Endothelial cell of umbilical vein (primary cell): ENCODE results near the gene NUDT5. TPM values are rescaled to one million over a fixed set of nuclear protein-coding genes. Genes with fewer than 3 reads are reported as not detected.

ENCODE experiments used
- BruUV-seq: library from RNA; stranded (reverse); fragments of 400-500 nt; replicated peaks from 2 replicates; lab custom pipeline; 2021; lab: Mats Ljungman, UMichigan
- CTCF ChIA-PET: fragments of 300-600, 350-600 bp; sonication (Branson Sonifier 250); formaldehyde crosslinking; loops from one replicate; lab custom pipeline; 2021; ENCODE audit warnings: antibody characterized with exemption, inconsistent platforms; lab: Charles Lee
- POLR2A ChIA-PET: fragments of 300-600, 350-600 bp; sonication (Branson Sonifier 250); formaldehyde crosslinking; loops from one replicate; lab custom pipeline; 2021; ENCODE audit warnings: antibody characterized with exemption, inconsistent platforms; lab: Charles Lee
- DNase-seq: peaks from one replicate; pipeline ENCODE4 v3.0.0-alpha.2; 2011; ENCODE audit warnings: low read depth, low spot score
- FAIRE-seq: peaks from 2 replicates; lab custom pipeline; 2011; peaks lifted over from hg19 to GRCh38; lab: Jason Lieb, UNC
- H2AFZ ChIP-seq: 2 replicates; pipeline ENCODE4 v1.6.0; 2012; ENCODE audit warnings: low read depth, low read length, control low read depth, inconsistent platforms
- H3K27ac ChIP-seq: 2 replicates; pipeline ENCODE4 v1.5.1; 2011; ENCODE audit warnings: low read depth, mild to moderate bottlenecking, control low read depth, low read length, moderate library complexity; ENCODE audit not compliant: insufficient read depth
- H3K27me3 ChIP-seq, 2 experiments: 2 replicates each; pipeline versions ENCODE4 v1.6.0 to v1.6.1; 2011; ENCODE audit warnings: low read length in 2 of 2, mixed read lengths in 1 of 2; ENCODE audit not compliant: control insufficient read depth in 2 of 2, insufficient read depth in 2 of 2
- H3K36me3 ChIP-seq, 2 experiments: 2 replicates in 1 of 2; 3 replicates in 1 of 2; pipeline ENCODE4 v1.5.1; 2011; ENCODE audit warnings: low read length in 2 of 2, mild to moderate bottlenecking in 1 of 2, moderate library complexity in 1 of 2; ENCODE audit not compliant: control insufficient read depth in 2 of 2, insufficient read depth in 2 of 2; ENCODE audit errors: extremely low read depth in 1 of 2
- H3K4me1 ChIP-seq: 3 replicates; pipeline ENCODE4 v1.5.1; 2011; ENCODE audit warnings: mild to moderate bottlenecking, low read length; ENCODE audit not compliant: control insufficient read depth, insufficient read depth; ENCODE audit errors: extremely low read depth
- H3K4me2 ChIP-seq: 2 replicates; pipeline ENCODE4 v1.6.1; 2011; ENCODE audit warnings: low read length, control low read depth, mixed read lengths; ENCODE audit not compliant: insufficient read depth
- H3K4me3 ChIP-seq, 3 experiments: fragments of 200-600 bp in 1 of 3; sonication (generic), shearing (Covaris generic) in 1 of 3; replicated peaks in 1 of 3; 2 replicates each; pipeline ENCODE4 v1.5.1; 2011 to 2016; ENCODE audit warnings: control low read depth in 3 of 3, low read length in 3 of 3, mild to moderate bottlenecking in 2 of 3, inconsistent platforms in 1 of 3, low read depth in 1 of 3, moderate library complexity in 1 of 3; ENCODE audit not compliant: insufficient read depth in 1 of 3
- H3K79me2 ChIP-seq: 2 replicates; pipeline ENCODE4 v1.6.0; 2012; ENCODE audit warnings: low read length, inconsistent platforms; ENCODE audit not compliant: control insufficient read depth, insufficient read depth
- H3K9ac ChIP-seq: replicated peaks from 2 replicates; pipeline ENCODE3; 2011; ENCODE audit warnings: low read length, control low read depth; ENCODE audit not compliant: insufficient read depth; ENCODE audit errors: extremely low read depth
- H3K9me1 ChIP-seq: replicated peaks from 3 replicates; pipeline ENCODE4 v1.6.0; 2011; ENCODE audit warnings: mild to moderate bottlenecking, low read length; ENCODE audit not compliant: control insufficient read depth, insufficient read depth; ENCODE audit errors: extremely low read depth
- H3K9me3 ChIP-seq: replicated peaks from 2 replicates; pipeline ENCODE4 v1.5.1; 2012; ENCODE audit warnings: low read length, inconsistent platforms; ENCODE audit not compliant: control insufficient read depth, insufficient read depth
- H4K20me1 ChIP-seq: replicated peaks from 2 replicates; pipeline ENCODE3; 2011; ENCODE audit warnings: mild to moderate bottlenecking, low read length; ENCODE audit not compliant: control insufficient read depth, insufficient read depth; ENCODE audit errors: extremely low read depth
- EZH2 ChIP-seq: IDR thresholded peaks from 2 replicates; pipeline ENCODE4 v1.6.1; 2012; ENCODE audit warnings: borderline replicate concordance, low read depth, mild to moderate bottlenecking, moderate library complexity, low read length, inconsistent platforms; ENCODE audit not compliant: severe bottlenecking
- FOS ChIP-seq: IDR thresholded peaks from 2 replicates; pipeline ENCODE4 v1.6.1; 2011; ENCODE audit warnings: mild to moderate bottlenecking, low read length, moderate library complexity, borderline replicate concordance; ENCODE audit not compliant: insufficient read depth
- GATA2 ChIP-seq: IDR thresholded peaks from 2 replicates; pipeline ENCODE4 v1.7.0; 2011; ENCODE audit warnings: low read depth, mild to moderate bottlenecking, moderate library complexity, mixed read lengths, low read length; ENCODE audit not compliant: insufficient read length, insufficient read depth
- JUN ChIP-seq: IDR thresholded peaks from 2 replicates; pipeline ENCODE4 v1.6.1; 2011; ENCODE audit warnings: borderline replicate concordance, low read depth; ENCODE audit not compliant: insufficient read length, insufficient read depth
- MYC ChIP-seq: IDR thresholded peaks from one replicate; pipeline ENCODE4 v1.6.1; 2011; ENCODE audit warnings: mild to moderate bottlenecking, low read depth, low read length
- POLR2A ChIP-seq: IDR thresholded peaks from 2 replicates; pipeline ENCODE4 v1.6.1; 2012; ENCODE audit warnings: low read depth, mild to moderate bottlenecking, control low read depth, low read length
- POLR2AphosphoS5 ChIP-seq: IDR thresholded peaks from 2 replicates; pipeline ENCODE4 v1.6.1; 2012; ENCODE audit warnings: low read depth, mild to moderate bottlenecking, control low read depth, low read length, moderate library complexity; ENCODE audit not compliant: insufficient read depth
- dilution Hi-C: fragments of 300-500 bp; cut with MboI; formaldehyde crosslinking; loops from one replicate; pipeline ENCODE4 v1.15.0; 2019; ENCODE audit warnings: low sequenced_read_pairs; ENCODE audit not compliant: extremely low pct_ligation_motif_present
- intact Hi-C: fragments of 100-400 bp; cut with micrococcal nuclease; formaldehyde crosslinking; loops from one replicate; pipeline ENCODE4 v1.10.0; 2022
- polyA plus RNA-seq, 4 experiments: library from polyadenylated mRNA; depleted of rRNA in 3 of 4; stranded (reverse) in 3 of 4; unstranded in 1 of 4; fragments of >200 nt; gene quantifications; 2 replicates each; pipeline versions ENCODE4 v1.2.1 to v1.2.3, GENCODE V29; 2011 to 2012; ENCODE audit warnings: missing spikeins in 1 of 4
- total RNA-seq: library from RNA; stranded (reverse); gene quantifications from 2 replicates; pipeline ENCODE4 v1.2.3, GENCODE V29; 2021
- TF ChIP-seq, protein P1 (sequence below), 2 donors: IDR thresholded peaks; 1 replicate in 1 of 2; 2 replicates in 1 of 2; pipeline ENCODE4 v1.5.1; 2011; ENCODE audit warnings: low read length in 2 of 2, mild to moderate bottlenecking in 2 of 2, moderate library complexity in 2 of 2, control low read depth in 1 of 2, inconsistent platforms in 1 of 2, low read depth in 1 of 2; ENCODE audit not compliant: insufficient read depth in 1 of 2; ENCODE audit errors: extremely low read depth in 1 of 2
- TF ChIP-seq, protein P2 (sequence below): IDR thresholded peaks from 2 replicates; pipeline ENCODE4 v1.6.1; 2011; ENCODE audit not compliant: insufficient read depth, insufficient read length

Gene NUDT5
- total and polyA plus RNA-seq, 2 donors (not counting 3 experiments of a cell fraction or from before 2014, with no cell fraction given), result 81.8 to 87.8 TPM

DNA sequence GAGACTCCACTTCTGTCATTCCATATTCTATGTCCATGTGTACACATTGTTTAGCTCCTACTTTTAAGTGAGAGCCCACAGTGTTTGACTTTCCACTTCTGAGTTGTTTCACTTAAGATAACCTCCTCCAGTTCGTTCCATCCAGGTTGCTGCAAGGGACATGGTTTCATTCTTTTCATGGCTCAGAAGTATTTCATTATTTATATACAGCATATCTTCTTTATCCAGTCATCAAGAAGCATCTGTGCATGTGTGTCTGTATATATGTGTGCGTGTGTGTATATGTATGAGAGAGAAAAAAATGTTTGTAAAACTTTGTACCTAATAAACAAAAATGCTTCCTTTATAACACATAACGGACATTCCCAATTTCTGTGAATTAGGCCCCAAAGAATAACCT lies 60.1 kb downstream of the NUDT5 start:
- DNase-seq (no peak), FAIRE-seq (no peak)
- TF ChIP-seq GATA2 (no peak), POLR2A (no peak), JUN (no peak), FOS (no peak), POLR2AphosphoS5 (no peak), EZH2 (no peak), MYC (no peak)
- TF ChIP-seq, protein P1, sequence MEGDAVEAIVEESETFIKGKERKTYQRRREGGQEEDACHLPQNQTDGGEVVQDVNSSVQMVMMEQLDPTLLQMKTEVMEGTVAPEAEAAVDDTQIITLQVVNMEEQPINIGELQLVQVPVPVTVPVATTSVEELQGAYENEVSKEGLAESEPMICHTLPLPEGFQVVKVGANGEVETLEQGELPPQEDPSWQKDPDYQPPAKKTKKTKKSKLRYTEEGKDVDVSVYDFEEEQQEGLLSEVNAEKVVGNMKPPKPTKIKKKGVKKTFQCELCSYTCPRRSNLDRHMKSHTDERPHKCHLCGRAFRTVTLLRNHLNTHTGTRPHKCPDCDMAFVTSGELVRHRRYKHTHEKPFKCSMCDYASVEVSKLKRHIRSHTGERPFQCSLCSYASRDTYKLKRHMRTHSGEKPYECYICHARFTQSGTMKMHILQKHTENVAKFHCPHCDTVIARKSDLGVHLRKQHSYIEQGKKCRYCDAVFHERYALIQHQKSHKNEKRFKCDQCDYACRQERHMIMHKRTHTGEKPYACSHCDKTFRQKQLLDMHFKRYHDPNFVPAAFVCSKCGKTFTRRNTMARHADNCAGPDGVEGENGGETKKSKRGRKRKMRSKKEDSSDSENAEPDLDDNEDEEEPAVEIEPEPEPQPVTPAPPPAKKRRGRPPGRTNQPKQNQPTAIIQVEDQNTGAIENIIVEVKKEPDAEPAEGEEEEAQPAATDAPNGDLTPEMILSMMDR (IDR thresholded peaks at IDR 0.05; ENCODE audit: extremely low read depth in 1 of 2, insufficient read depth in 1 of 2, low read depth in 1 of 2, low read length in 2 of 2), result no peak
- TF ChIP-seq, protein P2, sequence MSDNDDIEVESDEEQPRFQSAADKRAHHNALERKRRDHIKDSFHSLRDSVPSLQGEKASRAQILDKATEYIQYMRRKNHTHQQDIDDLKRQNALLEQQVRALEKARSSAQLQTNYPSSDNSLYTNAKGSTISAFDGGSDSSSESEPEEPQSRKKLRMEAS, result no peak
- Histone ChIP-seq H3K36me3 (peaks cover 0 to 1% of the 10 kb centered on the region in 2 experiments), H3K9ac (no peak overlapping the region), H2AFZ (no peak overlapping the region), H3K4me3 (no peak overlapping the region), H4K20me1 (no peaks in the 10 kb centered on the region), H3K27ac (no peak overlapping the region), H3K9me1 (no peaks in the 10 kb centered on the region), H3K27me3 (no peaks in the 10 kb centered on the region), H3K4me1 (no peaks in the 10 kb centered on the region), H3K9me3 (no peaks in the 10 kb centered on the region), H3K79me2 (peaks cover 2% of the 10 kb centered on the region), H3K4me2 (no peak overlapping the region)
- dilution Hi-C loops (no loop called here), intact Hi-C loops (no loop called here)
- POLR2A ChIA-PET, result no interaction called here
- BruUV-seq, result no TSS peak
- CTCF ChIA-PET, result interaction anchor here (0.9 kb wide), 1 partner anchor 33 kb away, joined by 3 read pairs; no protein-coding TSS in a partner anchor
